ENCODE results near the gene RBM6.

The RBM6 gene

GRCh38 chr3:50100386-50100785 lies 160.4 kb downstream of the RBM6 start:
- no peak overlapping the region for H2AFZ ChIP-seq (ENCODE audit: low read length)
- DNase-seq, result no peak
- no peaks in the 10 kb centered on the region for H3K9me3 ChIP-seq (replicated peaks; ENCODE audit: insufficient read depth, low read length)
- peaks cover 44% of the 10 kb centered on the region for H3K36me3 ChIP-seq (replicated peaks; ENCODE audit: insufficient read depth, low read length)
- no peak for TF ChIP-seq CTCF (IDR thresholded peaks at IDR 0.05; ENCODE audit: low read length)
- no peak for TF ChIP-seq EZH2 (optimal IDR thresholded peaks at IDR 0.05; ENCODE audit: low read depth, low read length)
- TF ChIP-seq EZH2phosphoT487 (IDR thresholded peaks at IDR 0.05; ENCODE audit: low read length), result no peak
- H3K79me2 ChIP-seq (ENCODE audit: low read length), result peaks cover 25% of the 10 kb centered on the region
- no peaks in the 10 kb centered on the region for H3K27me3 ChIP-seq (replicated peaks; ENCODE audit: insufficient read depth, low read length)
- H3F3A ChIP-seq (ENCODE audit: insufficient read depth, low read length), result no peaks in the 10 kb centered on the region
- no peak overlapping the region for H3K4me2 ChIP-seq (ENCODE audit: low read depth, low read length)
- no peaks in the 10 kb centered on the region for H3K9me2 ChIP-seq (replicated peaks; ENCODE audit: insufficient read depth, low read length)
- H3K4me1 ChIP-seq (ENCODE audit: low read length), result no peaks in the 10 kb centered on the region
- H3K4me3 ChIP-seq (ENCODE audit: low read length), result no peak overlapping the region
- H4K20me1 ChIP-seq (ENCODE audit: insufficient read depth, low read length), result peaks cover 6% of the 10 kb centered on the region; the same call in 1 of the 2 replicates
- H3K9ac ChIP-seq (ENCODE audit: low read length), result no peak overlapping the region
- no peak overlapping the region for H3K27ac ChIP-seq (ENCODE audit: low read length)

DNA sequence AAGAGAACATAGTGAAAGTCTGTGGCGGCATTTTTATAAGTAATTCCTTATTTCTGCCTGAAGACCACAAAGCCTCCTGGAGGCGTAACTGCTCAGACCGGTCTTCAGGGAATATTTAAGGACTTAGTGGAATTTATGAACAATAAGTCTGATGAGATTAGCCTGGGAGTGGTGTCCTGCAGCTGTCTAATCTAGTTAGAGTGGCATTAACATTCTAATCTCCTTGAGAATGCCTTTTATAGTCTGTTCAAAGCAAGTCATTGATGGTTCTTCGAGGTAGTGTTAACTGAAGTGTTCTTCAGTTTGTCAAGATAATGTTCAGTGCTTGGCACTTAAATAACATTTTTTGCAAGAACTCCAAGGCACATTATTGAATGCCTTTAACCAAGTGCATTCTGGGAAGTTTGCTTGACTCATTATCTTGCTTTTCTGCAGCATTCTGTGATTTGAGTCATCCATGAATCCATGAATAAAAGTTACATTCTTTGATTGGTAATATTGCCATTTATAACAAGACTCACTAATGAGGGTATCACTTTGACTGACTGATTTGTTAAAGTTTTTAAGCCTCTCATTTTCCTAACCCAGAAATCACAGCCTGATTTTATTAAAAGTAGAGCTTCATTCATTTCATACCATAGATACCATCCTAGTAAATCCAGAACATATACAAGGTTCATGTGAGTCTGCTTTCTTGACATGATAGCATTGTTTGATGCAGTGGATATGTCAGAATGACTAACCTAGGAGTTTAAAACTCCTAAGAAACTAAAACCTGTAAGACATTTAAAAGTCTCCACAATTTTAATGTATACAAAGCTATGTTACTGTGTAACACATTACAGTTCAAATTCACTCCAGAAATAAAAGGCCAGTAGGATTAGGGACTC lies 161.3 kb downstream of the RBM6 start:
- H4K20me1 ChIP-seq (ENCODE audit: insufficient read depth, low read length), result no peaks in the 10 kb centered on the region

DNA sequence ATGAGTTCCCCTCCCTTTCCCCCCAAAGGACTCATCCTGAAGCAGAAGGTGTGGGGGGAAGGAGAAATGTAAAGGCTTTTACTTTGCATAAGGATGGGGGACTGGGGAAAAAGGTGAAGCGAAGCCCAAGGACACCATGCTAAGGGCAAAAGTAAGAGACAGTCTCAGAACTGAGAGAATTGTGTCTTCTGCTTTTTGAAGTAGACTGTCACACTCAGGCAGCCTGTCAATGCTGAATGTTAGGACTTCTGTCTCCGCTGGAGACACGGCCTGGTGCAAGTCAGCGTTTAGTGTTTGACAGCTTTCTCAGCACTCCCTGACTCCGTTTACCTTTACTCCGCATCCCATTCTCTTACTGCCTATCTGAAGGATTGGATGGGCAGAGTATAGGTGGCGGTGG lies 162.6 kb downstream of the RBM6 start:
- H3K27ac ChIP-seq (ENCODE audit: low read length), result no peak overlapping the region

More for the DNA sequence above, 161.3 kb downstream of the RBM6 start:
- Histone ChIP-seq H2AFZ (ENCODE audit: low read length) (no peak overlapping the region), H3F3A (ENCODE audit: insufficient read depth, low read length) (no peaks in the 10 kb centered on the region), H3K79me2 (ENCODE audit: low read length) (peaks cover 19% of the 10 kb centered on the region), H3K9ac (ENCODE audit: low read length) (no peak overlapping the region), H3K4me3 (ENCODE audit: low read length) (no peak overlapping the region), H3K27ac (ENCODE audit: low read length) (no peak overlapping the region), H3K9me3 (replicated peaks; ENCODE audit: insufficient read depth, low read length) (no peaks in the 10 kb centered on the region), H3K4me1 (ENCODE audit: low read length) (no peaks in the 10 kb centered on the region), H3K27me3 (replicated peaks; ENCODE audit: insufficient read depth, low read length) (no peaks in the 10 kb centered on the region), H3K9me2 (replicated peaks; ENCODE audit: insufficient read depth, low read length) (no peaks in the 10 kb centered on the region), H3K36me3 (replicated peaks; ENCODE audit: insufficient read depth, low read length) (peaks cover 40% of the 10 kb centered on the region), H3K4me2 (ENCODE audit: low read depth, low read length) (no peak overlapping the region)
- no peak for DNase-seq
- no peak for TF ChIP-seq EZH2 (optimal IDR thresholded peaks at IDR 0.05; ENCODE audit: low read depth, low read length)
- TF ChIP-seq CTCF (IDR thresholded peaks at IDR 0.05; ENCODE audit: low read length), result no peak
- no peak for TF ChIP-seq EZH2phosphoT487 (IDR thresholded peaks at IDR 0.05; ENCODE audit: low read length)

More for the DNA sequence above, 162.6 kb downstream of the RBM6 start:
- no peaks in the 10 kb centered on the region for H3K27me3 ChIP-seq (replicated peaks; ENCODE audit: insufficient read depth, low read length)
- no peak for DNase-seq
- H3K36me3 ChIP-seq (replicated peaks; ENCODE audit: insufficient read depth, low read length), result peaks cover 38% of the 10 kb centered on the region
- H3K4me1 ChIP-seq (ENCODE audit: low read length), result no peaks in the 10 kb centered on the region
- H3K4me3 ChIP-seq (ENCODE audit: low read length), result no peak overlapping the region
- H4K20me1 ChIP-seq (ENCODE audit: insufficient read depth, low read length), result no peaks in the 10 kb centered on the region
- H3K9me3 ChIP-seq (replicated peaks; ENCODE audit: insufficient read depth, low read length), result no peaks in the 10 kb centered on the region
- H3K79me2 ChIP-seq (ENCODE audit: low read length), result peaks cover 9% of the 10 kb centered on the region
- no peaks in the 10 kb centered on the region for H3K9me2 ChIP-seq (replicated peaks; ENCODE audit: insufficient read depth, low read length)
- no peaks in the 10 kb centered on the region for H3F3A ChIP-seq (ENCODE audit: insufficient read depth, low read length)
- TF ChIP-seq EZH2phosphoT487 (IDR thresholded peaks at IDR 0.05; ENCODE audit: low read length), result no peak
- TF ChIP-seq CTCF (IDR thresholded peaks at IDR 0.05; ENCODE audit: low read length), result no peak
- no peak for TF ChIP-seq EZH2 (optimal IDR thresholded peaks at IDR 0.05; ENCODE audit: low read depth, low read length)
- H3K4me2 ChIP-seq (ENCODE audit: low read depth, low read length), result no peak overlapping the region
- no peak overlapping the region for H3K9ac ChIP-seq (ENCODE audit: low read length)
- no peak overlapping the region for H2AFZ ChIP-seq (ENCODE audit: low read length)
